NCI-H226 (cell line): ENCODE measurements around the gene CACNA2D4.
A peak's percentile ranks its signal among the peaks of the same experiment; 100 is the strongest.

Experiments
- DNase-seq: peaks from one replicate; pipeline ENCODE4 v3.0.0-alpha.2; 2015

CACNA2D4 gene

DNA sequence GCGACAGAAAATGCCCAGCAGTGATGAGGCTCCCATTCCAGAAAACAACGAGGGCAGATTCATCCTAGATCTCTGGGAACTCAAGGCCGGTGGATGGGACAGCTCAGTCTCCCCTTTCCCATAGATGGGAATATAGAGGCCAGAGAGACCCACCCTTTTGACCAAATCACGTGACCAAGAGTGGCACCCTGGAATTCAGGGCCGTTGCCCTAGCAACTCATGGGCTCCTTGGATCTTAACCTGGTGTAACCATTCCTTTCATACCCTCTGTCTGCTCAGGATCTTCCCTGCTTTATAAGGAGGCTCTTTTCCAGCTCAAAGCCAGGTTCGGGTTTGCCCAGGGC, 106.5 kb downstream of the CACNA2D4 start:
- no peak for DNase-seq

DNA sequence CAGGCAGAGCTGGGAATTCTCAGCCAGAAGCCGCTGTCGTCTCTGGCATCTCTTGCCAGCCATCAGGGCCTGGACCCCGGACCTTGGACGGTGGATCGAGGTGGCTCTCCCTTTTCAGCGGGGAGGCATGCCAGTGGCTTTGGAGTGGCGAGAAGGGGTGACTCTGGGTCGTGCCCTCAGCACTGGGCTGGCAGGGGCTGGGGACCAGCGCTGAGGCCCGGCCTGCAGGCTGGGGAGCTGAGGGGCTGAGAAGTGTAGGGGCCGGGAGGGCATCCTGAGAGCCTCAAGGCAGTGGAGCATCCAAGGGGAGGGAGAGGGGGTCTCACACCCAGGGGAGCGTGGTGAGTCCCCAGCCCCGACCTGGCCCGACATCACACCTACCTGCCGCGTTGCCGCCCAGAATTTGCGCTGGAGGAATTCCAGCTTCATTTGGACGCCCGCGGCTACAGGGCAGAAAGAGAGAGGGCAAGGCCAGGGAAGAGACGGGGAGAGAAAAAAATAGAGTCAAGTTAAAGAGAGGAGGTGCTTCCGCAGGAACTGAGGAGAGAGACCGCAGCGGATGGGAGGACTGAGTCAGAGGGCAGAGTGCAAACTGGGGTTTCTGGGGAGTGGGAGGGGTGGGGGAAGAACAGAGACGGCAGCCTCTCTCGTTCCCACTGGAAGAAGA, 107.0 kb downstream of the CACNA2D4 start:
- DNase-seq, result no peak

DNA sequence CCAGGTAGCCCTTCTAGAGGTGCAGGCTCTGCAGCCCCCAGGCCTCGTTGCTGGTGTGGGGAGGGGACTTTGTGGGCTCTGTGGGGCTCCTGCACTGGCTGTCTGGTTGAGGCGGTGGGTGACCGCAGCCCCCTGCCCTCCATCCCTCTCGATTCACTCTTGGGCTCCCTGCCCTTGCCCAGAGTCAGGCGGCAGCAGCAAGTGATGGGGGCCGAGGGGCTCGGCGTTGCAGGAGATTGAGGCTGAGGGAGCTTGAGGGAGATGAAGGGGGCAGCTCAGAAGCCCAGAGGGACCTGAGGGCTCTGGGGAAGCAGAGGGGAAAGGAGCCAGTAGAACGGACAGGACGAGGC, 107.5 kb downstream of the CACNA2D4 start:
- no peak for DNase-seq

DNA sequence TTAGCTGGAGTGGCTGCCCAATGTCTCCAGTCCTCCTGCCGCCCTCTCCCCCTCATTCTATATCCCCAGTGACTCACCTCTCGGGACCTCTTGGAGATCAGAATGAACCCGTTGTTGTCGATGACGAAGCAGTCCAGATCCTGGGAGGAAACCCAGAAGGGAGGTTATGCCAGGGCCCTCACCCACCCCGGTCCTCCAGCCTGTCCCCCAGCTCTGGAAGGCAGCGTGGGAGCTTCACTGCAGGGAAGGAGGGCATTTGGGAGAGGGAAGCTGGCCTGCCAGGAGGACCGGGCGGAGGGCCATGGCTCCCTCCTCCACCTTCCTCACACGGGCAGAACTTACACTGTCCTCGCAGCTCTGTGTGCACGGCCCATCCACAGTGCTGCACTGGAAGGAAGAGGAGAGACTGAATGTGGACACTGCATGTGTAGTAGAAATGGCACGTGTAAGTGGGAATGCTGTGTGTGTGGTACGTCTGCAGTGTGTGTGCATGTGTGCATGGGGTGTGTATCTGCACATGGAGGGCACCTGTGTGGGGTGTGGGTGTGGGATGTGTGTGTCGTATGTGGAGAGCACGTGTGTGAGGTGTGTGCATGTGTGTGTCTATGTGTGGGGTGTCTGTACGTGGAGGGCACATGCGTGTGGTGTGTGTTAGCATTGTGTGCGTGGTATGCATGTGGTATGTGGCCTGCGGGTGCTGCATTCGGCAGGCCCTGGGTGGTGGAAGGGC, 108.1 kb downstream of the CACNA2D4 start:
- DNase-seq, result no peak

DNA sequence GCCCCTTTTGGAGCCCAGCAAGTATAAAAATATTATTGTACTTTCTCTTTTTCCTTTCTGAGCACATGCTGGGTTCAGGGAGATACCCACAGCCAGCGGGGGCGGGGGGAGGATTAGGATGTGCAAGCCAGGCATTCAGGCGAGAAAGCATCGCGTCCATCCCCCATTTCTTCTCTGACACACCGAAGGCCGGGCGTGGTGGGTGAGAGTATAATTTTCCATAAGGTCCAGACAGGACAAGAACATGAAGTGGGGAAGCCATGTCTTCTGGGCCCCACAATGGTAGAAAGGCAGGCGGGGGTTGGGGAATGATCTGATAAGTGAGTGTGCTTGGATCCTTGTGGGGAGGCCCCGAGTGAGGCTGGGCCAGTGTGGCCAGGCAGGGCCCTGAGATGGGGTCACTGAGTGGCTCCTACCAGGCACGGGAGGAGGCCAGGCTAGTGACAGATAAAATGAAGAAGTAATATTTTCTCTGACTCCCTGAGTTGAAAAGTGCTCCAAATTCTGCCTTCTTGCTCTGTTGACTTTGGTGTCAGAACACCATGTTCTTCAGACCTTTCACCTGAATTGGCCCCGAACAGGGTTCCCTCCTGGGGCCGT, 108.8 kb downstream of the CACNA2D4 start:
- DNase-seq, result no peak

DNA sequence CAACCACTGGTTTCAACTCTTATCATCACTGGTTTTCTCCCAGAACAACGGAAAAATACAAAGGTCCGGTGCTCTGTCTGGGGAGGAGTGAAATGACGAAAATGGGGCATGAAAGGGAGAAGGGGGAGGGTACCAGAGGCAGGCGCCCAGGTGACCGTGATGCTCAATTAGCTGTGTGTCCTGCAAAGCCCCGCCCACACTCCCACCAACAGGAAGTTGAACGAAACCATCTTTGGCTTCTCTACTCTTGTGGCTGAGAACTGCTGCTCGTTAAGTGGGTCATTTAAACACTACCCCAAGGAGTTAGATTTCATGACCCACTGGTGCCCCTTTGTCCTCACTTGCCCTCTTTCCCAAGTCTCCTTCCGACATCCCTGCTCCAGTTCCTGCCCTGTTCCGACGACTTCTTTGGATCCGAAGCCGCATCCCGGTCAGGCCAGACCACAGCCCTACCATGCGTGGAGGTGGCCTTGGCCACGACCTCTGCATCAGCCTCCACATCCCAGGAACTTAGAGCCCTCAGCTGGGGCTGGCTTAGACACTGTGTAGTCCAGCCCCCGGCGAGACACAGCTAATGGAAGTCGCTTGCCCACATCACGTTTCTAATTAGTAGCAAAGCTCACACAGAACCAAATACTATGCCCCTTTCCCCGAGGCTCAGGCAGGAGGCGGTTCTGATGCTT, 109.5 kb downstream of the CACNA2D4 start:
- DNase-seq, result no peak

DNA sequence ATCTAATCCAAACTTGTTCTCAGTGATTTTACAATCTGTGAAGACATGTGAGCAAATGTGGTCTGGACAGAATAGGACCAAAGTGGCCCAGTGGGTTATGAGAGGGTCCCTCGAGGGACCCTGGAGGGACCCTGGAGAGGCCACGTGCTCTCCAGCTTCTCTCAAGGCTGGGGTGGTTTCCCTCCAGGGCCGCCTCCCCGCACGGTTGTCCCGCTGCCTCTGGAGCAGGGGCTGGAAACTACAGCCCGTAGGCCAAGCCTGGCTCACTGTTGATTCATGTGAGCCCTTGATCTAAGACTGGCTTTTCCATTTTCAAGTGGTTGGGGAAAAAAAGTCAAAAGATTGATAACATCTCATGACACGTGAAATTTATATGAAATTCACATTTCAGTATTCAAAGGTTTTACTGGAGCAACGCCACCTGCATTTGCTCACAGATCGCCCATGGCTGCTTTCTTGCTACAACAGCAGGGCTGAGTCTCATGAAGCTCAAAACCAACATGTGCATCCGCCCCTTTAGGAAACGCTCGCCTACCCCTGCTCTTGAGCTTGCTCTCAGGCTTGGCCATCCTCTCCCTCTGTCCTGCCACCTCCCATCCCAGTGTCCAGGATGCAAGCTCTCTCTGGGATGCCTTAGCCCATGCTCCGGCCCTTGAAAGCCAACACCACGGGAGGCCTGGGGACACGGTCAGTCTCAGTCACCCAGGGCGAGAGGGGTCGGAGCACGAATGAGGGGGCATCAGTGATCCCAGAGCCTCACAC, 110.2 kb downstream of the CACNA2D4 start:
- no peak for DNase-seq

DNA sequence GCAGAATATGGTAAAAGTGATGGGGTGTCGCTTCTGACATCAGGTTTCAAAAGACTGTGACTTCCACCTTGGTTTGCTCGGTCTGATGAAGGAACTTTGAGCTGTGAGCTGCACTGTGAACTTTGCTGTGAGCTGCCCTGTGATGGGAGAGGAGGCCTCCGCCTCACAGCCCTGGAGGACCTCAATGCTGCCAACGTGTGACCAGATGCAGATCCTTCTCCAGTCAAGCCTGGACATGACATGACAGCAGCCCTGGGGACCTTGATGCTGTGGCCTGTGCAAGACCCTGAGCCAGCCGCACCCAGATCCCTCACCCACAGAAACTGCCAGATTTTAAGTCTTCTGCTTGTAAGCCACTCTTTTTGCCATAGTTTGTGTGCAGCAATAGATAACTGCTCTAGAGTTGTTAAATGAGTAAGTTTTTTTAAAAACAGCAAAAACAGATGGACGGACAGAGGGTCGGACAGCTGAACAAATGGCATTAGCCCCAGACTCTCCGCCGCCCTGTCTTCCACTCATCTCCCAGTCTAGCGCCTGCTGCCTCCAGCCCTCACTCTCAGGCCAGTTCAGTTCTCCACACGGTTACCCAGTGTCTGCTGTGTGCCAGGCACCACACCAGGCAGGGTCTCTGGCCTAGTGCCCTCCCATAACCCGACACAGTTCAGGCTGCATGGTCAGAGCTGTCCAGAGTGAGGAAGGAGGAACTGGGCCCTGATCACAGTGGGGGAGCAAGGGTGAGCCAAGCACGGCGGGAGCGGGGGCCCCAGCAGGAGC, 111.2 kb downstream of the CACNA2D4 start:
- no peak for DNase-seq

DNA sequence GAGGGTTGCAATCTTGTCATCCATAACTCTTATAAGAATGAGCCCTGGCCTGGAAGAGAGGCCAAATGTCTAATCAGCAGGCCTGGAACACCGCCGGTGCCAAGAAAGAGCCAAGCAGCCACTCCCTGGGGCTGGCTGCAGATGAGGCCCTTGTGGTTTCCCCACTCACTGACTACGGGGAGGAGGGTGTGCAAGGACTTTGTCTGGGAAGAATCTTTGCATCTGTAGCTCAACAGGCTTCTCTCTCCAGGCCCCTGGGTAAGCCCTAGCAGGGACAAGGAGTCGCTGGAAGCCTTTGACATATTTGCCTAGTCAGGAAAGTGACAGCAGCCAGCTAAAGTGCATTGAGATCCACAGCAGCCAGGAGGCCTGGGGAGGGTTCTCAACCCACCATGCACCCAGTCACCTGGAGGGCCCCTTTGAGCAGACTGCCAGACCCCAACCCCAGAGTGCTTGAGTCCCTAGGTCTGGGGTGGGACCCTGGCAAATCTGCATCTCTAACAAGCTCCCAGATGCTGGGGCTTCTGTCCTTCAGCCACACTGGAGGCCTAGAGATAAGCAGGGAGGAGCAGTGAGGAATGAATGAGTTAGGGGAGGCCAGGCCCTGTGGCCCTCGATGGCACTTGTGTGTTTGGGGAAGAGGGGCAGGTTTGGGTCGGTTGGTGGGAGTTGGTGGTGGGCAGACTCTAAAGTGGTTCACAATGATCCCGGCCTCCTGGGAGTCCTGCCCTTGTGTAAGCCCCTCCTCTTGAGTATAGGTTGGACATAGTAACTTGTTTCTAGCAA, 112.0 kb downstream of the CACNA2D4 start:
- no peak for DNase-seq

DNA sequence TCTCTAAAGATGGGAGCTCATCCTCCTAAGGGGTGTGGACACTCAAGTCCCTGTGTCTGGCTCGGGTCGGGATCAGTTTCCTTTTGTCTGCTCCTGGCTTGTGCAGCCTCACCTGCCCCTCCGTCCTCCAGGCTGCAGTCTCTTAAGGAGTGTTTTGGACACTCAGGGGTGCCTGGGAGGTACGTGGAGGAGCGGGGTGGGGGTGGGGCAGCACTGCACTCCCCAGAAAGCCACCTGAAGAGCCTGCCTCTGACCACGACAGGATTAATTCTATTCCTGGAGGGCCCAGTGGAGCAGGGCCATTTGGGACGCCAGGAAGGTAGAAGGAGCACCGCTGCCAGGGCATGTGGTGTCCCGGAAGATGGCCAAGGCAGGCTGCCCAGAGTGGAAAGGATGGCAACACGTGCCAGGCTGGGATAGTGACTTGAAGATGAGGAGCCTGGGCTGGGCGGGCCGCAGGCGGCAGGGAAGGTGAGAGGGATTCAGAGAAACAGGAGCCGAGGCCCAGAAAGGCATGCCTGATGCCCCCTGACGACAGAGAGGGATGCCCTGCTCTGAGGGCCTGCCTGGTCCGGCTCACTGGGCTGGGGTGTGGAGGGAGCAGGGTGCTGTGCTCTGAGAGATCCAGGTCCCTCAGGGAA, 112.9 kb downstream of the CACNA2D4 start:
- no peak for DNase-seq

DNA sequence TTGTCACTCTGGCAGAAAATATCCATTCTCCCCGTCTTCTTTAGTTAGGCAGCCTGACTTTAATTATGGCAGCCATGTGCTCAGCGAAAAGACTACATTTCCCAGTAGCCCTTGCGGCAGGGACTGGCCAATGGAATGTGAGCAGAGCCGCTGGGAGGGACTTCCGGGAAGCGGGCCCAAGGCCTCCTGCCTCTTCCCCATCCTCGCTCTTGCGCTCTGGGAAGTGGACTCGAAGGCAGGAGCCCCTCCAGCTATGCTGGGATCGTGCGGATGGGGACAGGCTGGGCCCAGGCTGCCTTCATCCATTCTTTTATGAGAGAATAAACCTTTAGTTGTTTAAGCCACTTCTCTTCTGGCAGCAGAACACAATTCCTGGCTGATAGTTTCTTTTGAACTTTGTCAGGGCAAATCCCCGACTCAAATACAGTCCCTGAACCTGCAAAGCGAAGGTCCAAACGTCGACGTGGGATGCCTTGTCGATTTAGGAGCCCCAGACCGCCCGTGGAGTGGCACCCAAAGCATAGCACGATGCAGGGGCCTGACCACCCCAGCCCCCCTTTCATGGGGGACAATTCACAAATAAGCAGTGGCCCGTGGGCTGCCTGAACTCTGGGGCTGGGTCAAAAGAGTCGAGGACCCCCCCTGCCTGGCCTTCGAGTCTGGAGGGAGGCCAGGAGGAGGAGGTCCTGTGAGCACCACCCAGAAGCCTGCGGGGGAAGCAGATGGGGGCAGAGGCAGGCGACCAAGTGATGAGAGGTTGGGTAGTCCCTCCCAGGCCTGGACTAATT, 113.7 kb downstream of the CACNA2D4 start:
- peak; percentile 83 for DNase-seq

DNA sequence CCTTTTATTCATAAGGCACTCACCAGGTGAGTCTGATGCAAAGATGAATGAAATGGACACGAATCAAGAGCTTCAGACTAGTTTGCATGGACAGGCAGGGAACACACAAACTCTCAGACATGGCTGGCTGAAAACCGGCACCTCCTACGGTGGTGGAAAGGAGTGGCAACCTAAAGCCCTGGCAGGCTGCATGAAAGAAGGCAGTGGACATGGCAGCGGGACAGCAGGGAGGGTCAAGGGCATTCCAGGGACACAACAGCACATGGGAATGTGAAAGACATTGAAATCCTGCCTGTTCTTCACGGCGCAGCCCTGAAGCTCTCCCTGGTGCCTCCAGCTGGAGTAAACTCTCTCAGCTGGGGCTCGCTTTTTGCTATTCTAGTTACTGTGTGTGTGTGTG, 114.7 kb downstream of the CACNA2D4 start:
- DNase-seq, result no peak

DNA sequence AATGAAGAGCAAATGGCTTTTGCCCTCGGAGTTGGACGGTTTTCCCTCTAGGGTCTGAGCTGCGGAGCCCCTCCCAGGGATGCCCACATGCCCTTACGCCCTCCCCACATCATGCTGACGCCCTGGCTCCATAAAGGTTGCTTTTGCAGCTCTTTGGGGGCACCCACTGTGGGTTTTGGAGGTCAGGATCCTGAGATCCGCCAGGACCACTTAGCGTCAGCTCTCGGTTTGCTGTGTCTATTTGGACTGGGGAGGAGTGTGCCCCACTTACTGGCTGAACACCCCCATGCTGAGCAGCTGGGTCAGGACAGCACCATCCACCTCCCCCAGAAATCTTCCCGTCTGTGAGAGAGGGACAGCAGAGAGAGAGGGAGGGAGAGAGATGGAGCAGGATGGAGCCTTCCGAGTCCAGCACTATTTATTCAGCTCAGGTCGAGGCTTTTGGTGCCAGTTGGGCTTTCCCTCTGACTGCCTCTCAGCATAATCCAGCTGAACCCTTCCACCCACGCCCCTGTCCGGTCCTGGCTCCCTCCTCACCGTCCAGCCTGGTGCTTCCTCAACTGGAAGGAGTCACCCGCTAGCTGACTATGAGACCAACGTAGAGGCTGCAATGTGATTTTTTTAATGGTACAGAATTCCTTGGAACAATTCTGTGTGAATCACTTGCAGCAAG, 117.0 kb downstream of the CACNA2D4 start:
- no peak for DNase-seq

DNA sequence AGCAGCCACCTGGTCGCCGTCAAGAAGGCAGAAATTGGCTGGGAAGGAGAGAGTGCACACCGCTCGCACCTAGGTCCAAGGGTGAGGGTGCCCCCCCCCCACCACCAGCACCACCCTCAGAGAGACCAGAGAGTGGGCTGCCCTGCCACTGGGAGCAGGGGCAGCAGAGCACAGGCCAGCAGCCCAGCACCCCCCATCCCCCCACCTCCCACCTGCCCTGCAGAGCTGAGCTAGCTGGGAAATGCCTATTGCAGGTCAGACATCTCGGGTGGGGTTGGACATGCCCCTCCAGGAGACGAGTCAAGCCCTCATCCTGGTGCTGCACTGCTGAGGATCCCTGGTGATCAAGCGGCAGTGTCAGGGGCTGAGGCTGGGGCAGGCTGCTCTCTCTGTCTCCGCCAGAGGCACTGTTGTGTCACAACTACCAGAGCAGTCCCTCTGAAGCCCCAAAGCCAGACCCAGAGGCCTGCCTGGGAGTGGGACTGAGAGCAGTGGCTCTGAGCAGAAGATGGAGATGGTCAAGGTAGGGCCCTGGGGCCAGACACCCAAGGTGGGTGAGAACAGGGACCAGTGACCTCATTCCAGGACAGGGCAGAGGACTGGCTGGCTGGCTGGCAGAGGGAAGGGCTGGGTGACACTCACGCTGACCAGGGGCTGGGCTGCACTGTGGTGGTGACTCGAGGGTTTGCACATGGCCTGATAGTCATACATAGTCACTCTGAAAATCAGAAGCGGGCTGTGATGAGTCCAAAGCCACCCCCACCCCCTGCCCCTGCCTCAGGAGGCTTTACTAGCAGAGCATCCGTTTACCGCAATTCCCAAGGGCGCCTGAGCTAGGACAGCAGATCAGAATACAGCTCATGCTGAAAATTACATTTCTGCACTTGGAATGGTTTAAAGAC, 117.8 kb downstream of the CACNA2D4 start:
- no peak for DNase-seq

DNA sequence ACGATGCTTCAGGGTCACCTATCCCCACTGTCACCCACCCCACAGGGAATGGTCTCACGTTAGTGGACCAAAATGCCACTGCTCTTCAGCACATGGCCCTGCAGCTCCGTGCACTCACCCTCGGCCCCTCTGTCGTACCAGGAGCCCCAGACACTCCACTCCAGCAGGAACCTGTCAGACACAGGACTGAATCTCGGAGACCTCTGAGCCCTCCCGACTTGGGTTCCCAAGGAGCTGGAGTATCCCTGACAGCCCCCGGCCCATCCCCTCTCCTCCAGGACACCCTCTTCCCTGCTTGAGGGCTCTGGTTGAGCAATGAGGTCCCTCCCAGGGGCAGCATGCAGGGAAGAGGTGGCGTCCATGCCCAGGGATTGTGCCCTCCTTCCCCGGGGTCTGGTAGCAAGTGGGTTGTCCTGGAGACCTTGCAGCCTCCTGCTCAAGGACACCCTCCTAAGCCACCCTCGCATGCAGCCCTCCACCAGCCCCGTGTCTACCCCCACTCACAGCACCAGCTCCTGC, 118.5 kb downstream of the CACNA2D4 start:
- no peak for DNase-seq

DNA sequence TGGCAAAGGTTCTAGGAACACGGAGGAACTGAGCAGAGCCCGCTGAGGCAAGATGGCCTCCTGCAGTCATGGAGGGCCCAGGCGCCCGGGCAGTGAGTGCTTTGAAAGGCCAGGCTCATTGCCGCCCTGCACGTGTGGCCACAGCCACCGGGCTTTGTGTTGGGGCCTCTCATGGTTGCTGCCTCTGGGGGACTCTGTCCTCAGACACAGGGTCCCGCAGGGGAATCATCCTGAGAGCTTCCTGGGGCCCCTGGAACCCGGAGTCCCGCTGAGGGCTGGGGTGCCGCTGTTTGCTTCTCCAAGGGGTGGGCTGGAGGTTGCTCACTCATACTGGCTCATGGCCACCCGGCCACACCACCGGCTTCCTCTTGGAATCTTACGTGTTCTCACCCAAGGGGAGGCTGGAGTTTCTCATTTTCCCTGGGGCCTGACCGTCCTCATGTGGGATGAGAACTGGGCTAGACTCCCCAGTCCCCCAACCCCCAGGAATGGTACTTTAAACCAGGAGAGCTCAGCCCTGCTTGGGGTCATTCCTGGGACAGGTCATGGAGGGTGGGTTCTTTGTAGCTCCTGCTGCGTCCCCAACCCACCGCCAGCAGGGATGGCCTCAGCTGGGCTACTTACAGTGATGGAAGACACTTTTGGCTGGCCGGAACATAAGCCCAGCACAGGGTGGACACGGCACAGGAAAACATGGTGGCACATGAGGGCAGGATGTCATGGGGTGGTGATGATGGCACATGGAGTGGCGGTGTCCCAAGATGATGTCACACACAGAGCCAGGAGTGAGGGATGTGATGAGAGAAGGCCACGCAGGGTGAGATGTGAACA, 119.2 kb downstream of the CACNA2D4 start:
- DNase-seq, result no peak

DNA sequence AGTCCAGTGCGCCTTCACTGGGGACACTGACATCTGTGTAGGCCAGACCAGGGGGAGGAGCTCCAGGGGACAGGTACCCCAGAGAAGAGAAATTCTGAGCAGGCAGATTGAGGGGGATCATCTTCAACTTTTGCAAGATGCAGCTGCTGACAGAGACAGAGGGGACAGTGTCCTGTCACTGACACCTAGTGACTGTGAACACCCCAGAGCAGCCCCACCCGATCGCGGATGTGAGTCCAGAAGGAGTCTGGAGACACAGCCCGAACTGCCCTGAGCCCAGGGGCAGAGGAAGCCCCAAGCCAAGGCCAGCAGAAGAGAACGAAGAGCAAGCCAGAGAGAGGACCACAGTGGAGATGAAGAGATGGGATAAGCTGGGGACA, 119.8 kb downstream of the CACNA2D4 start:
- DNase-seq, result no peak
